HCT116 (cell line): ENCODE measurements around the gene TTC33. TPM values are rescaled to one million over a fixed set of nuclear protein-coding genes. Genes with fewer than 3 reads are reported as not detected.

ENCODE experiments used
- ATAC-seq: fragments of 200-7000 bp; cut with Tn5 transposase; 2 replicates; pipeline ENCODE4 v1.9.1; 2020; ENCODE audit warnings: mild to moderate bottlenecking, moderate library complexity
- BruUV-seq: library from RNA; stranded (reverse); fragments of 400-500 nt; replicated peaks from 2 replicates; lab custom pipeline; 2021; lab: Mats Ljungman, UMichigan
- CTCF ChIA-PET: fragments of 300-600 bp; sonication (Branson Sonifier 250); formaldehyde crosslinking; loops from one replicate; lab custom pipeline; 2021; ENCODE audit warnings: antibody characterized with exemption; lab: Charles Lee
- POLR2A ChIA-PET: fragments of 300-600, 350-600 bp; sonication (Branson Sonifier 250); formaldehyde crosslinking; loops from one replicate; lab custom pipeline; 2021; ENCODE audit warnings: antibody characterized with exemption; lab: Charles Lee
- RAD21 ChIA-PET, 2 experiments: fragments of 300-600 bp; sonication (Branson Sonifier 250); formaldehyde crosslinking; loops; one replicate each; lab custom pipeline; 2023; ENCODE audit warnings: low total read pairs in 2 of 2; ENCODE audit not compliant: uncharacterized antibody in 2 of 2, unreplicated experiment in 2 of 2, low non-redundant PET in 1 of 2; lab: Charles Lee
- DNase-seq: peaks from one replicate; pipeline ENCODE4 v3.0.0-alpha.2; 2010; ENCODE audit warnings: low read depth, low spot score
- H2AFZ ChIP-seq: fragments of 200-600 bp; shearing (Covaris generic), sonication (generic); 2 replicates; pipeline ENCODE4 v1.6.1; 2017; ENCODE audit warnings: low read depth, mixed run types, mixed read lengths, antibody characterized with exemption, low read length; ENCODE audit not compliant: poor library complexity, severe bottlenecking
- H3K27ac ChIP-seq: 2 replicates; pipeline ENCODE4 v1.5.1; 2012; ENCODE audit warnings: low read depth, low read length
- H3K27me3 ChIP-seq: fragments of 200-600 bp; sonication (generic); 2 replicates; pipeline ENCODE4 v1.6.1; 2016; ENCODE audit warnings: mixed run types, low read length, mixed read lengths; ENCODE audit not compliant: insufficient read depth
- H3K36me3 ChIP-seq, 2 experiments: fragments of 200-500 bp in 1 of 2; fragments of 200-600 bp in 1 of 2; sonication (Bioruptor generic) in 1 of 2; sonication (generic) in 1 of 2; 2 replicates each; pipeline versions ENCODE4 v1.5.1 to v1.6.1; 2014 to 2016; ENCODE audit warnings: low read length in 2 of 2, inconsistent platforms in 1 of 2, mixed read lengths in 1 of 2, mixed run types in 1 of 2; ENCODE audit not compliant: insufficient read depth in 2 of 2, control insufficient read depth in 1 of 2
- H3K4me1 ChIP-seq, 2 experiments: fragments of 200-600 bp in 1 of 2; sonication (generic) in 1 of 2; 2 replicates each; pipeline versions ENCODE4 v1.5.1 to v1.6.1; 2012 to 2017; ENCODE audit warnings: low read length in 2 of 2, inconsistent platforms in 1 of 2, mild to moderate bottlenecking in 1 of 2, mixed read lengths in 1 of 2, mixed run types in 1 of 2, moderate library complexity in 1 of 2; ENCODE audit not compliant: insufficient read depth in 2 of 2, control insufficient read depth in 1 of 2
- H3K4me2 ChIP-seq: fragments of 200-600 bp; sonication (generic); 2 replicates; pipeline ENCODE4 v1.6.1; 2017; ENCODE audit warnings: mixed run types, low read length, mixed read lengths
- H3K4me3 ChIP-seq, 2 experiments: fragments of 200-600 bp in 1 of 2; sonication (generic) in 1 of 2; replicated peaks in 1 of 2; 2 replicates each; pipeline ENCODE4 v1.5.1; 2011 to 2016; ENCODE audit warnings: low read length in 2 of 2, control low read depth in 1 of 2, low read depth in 1 of 2, mild to moderate bottlenecking in 1 of 2, mixed read lengths in 1 of 2, mixed run types in 1 of 2
- H3K79me2 ChIP-seq: fragments of 200-600 bp; sonication (generic); 2 replicates; pipeline ENCODE4 v1.6.1; 2017; ENCODE audit warnings: mild to moderate bottlenecking, mixed run types, low read length, moderate library complexity, mixed read lengths; ENCODE audit not compliant: insufficient read depth
- H3K9ac ChIP-seq: fragments of 200-600 bp; sonication (generic); 2 replicates; pipeline ENCODE4 v1.6.1; 2016; ENCODE audit warnings: low read length, mixed read lengths
- H3K9me2 ChIP-seq: fragments of 200-600 bp; sonication (generic), shearing (Covaris generic); 2 replicates; pipeline ENCODE4 v1.6.1; 2017; ENCODE audit warnings: mixed run types, mild to moderate bottlenecking, moderate library complexity; ENCODE audit not compliant: insufficient read depth
- H3K9me3 ChIP-seq, 2 experiments: fragments of 200-500 bp in 1 of 2; fragments of 200-600 bp in 1 of 2; sonication (Bioruptor generic) in 1 of 2; sonication (generic) in 1 of 2; 2 replicates each; pipeline ENCODE4 v1.6.1; 2014 to 2017; ENCODE audit warnings: low read length in 2 of 2, mixed read lengths in 2 of 2, inconsistent platforms in 1 of 2, low read depth in 1 of 2, mild to moderate bottlenecking in 1 of 2, mixed run types in 1 of 2, moderate library complexity in 1 of 2; ENCODE audit not compliant: control insufficient read depth in 1 of 2, insufficient read depth in 1 of 2
- H4K20me1 ChIP-seq: fragments of 200-600 bp; sonication (generic), shearing (Covaris generic); 2 replicates; pipeline ENCODE4 v1.6.1; 2017; ENCODE audit warnings: mixed run types, mild to moderate bottlenecking, moderate library complexity; ENCODE audit not compliant: insufficient read depth
- CEBPB ChIP-seq: IDR thresholded peaks from 2 replicates; pipeline ENCODE4 v1.6.1; 2012; ENCODE audit warnings: low read depth
- FOSL1 ChIP-seq: IDR thresholded peaks from 2 replicates; pipeline ENCODE4 v1.6.1; 2012; ENCODE audit warnings: low read depth
- JUND ChIP-seq: IDR thresholded peaks from 2 replicates; pipeline ENCODE4 v1.6.1; 2012
- POLR2A ChIP-seq: IDR thresholded peaks from 2 replicates; pipeline ENCODE4 v1.7.0; 2011; ENCODE audit warnings: borderline replicate concordance; ENCODE audit not compliant: insufficient read depth, insufficient read length; ENCODE audit errors: extremely low read depth
- SIN3A ChIP-seq: IDR thresholded peaks from 2 replicates; pipeline ENCODE4 v1.6.1; 2012; ENCODE audit warnings: low read depth
- SRF ChIP-seq: IDR thresholded peaks from 2 replicates; pipeline ENCODE4 v1.6.1; 2012; ENCODE audit warnings: low read depth
- TCF7L2 ChIP-seq: IDR thresholded peaks from 2 replicates; pipeline ENCODE4 v1.7.0; 2011; ENCODE audit warnings: borderline replicate concordance, inconsistent platforms; ENCODE audit not compliant: insufficient read depth, insufficient read length; ENCODE audit errors: extremely low read depth
- YY1 ChIP-seq: IDR thresholded peaks from 2 replicates; pipeline ENCODE4 v1.6.1; 2011; ENCODE audit warnings: low read length, low read depth, moderate library complexity, mild to moderate bottlenecking; ENCODE audit not compliant: insufficient replicate concordance; ENCODE audit errors: extremely low read depth
- ZFX ChIP-seq: fragments of 450-650 bp; IDR thresholded peaks from 2 replicates; pipeline ENCODE4 v1.6.1; 2017
- intact Hi-C: fragments of 100-400 bp; cut with micrococcal nuclease; formaldehyde crosslinking; loops from 2 replicates; pipeline ENCODE4 v1.10.0; 2022
- total RNA-seq: library from RNA; stranded (reverse); gene quantifications from one replicate; pipeline ENCODE4 v1.2.1, GENCODE V29; 2021; ENCODE audit not compliant: unreplicated experiment

TTC33 gene
- total RNA-seq, 1 experiment from 2014 or later = 14.5 TPM

DNA sequence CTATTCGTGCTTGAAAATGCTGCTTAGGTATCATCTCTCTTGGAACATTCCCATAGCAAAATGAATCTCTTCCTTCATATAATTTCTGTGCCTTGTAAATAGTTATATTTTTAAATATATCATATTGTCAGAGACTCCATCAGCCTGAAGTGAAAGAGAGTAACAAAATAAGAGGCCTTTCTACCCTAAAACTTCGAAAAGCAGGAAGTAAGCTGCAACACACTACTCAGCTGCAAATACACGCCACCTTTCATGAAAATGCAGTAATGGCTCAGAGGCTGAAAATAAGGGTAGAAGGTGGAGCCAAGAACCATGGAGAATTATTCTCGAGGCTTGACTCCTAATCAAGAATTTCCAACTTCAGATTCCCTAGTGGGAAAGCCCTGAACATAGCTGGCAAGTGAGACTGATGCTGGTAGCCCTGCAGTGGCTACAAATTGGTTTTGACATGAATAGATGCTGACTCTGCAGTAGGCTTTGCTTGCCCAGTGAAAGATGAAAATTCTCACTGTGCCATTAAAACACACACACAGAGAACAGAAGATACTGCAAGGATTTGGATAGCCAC lies 106.2 kb downstream of the TTC33 start:
- no peaks in the 10 kb centered on the region for H4K20me1 ChIP-seq
- H3K27me3 ChIP-seq = no peaks in the 10 kb centered on the region
- no TSS peak for BruUV-seq
- ATAC-seq (no peak), DNase-seq (no peak)
- H3K4me2 ChIP-seq = no peak overlapping the region
- H3K9me3 ChIP-seq = no peaks in the 10 kb centered on the region
- no peak overlapping the region for H3K27ac ChIP-seq
- CTCF ChIA-PET = no interaction called here
- RAD21 ChIA-PET = no interaction called here
- intact Hi-C loops = no loop called here
- no peaks in the 10 kb centered on the region for H3K4me1 ChIP-seq
- no peak overlapping the region for H2AFZ ChIP-seq
- H3K9ac ChIP-seq = no peak overlapping the region
- no peak for TF ChIP-seq TCF7L2
- TF ChIP-seq SIN3A = no peak
- TF ChIP-seq YY1 = no peak
- no peak for TF ChIP-seq POLR2A
- TF ChIP-seq ZFX = no peak
- TF ChIP-seq CEBPB = no peak
- no peaks in the 10 kb centered on the region for H3K9me2 ChIP-seq
- no peak overlapping the region for H3K4me3 ChIP-seq
- H3K36me3 ChIP-seq = no peaks in the 10 kb centered on the region
- POLR2A ChIA-PET = no interaction called here
- no peaks in the 10 kb centered on the region for H3K79me2 ChIP-seq

DNA sequence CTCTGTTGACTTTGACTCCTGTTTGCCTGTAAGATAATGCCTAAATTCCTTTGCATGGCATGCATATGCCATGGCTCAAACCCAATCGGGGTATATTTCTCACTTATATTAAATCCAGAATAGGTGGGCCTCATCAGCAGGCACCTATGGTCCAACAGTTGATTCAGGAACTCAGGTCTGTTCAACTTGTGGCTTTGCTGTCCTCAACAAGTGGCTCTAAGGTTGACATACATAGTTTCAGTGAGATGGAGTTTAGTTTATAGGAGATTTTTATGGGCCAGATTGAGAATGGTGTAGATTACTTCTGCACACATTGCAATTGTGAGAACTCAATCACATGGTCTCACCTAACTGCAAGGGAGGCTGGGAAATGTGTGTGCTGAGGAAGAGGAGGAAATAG lies 107.6 kb downstream of the TTC33 start:
- Histone ChIP-seq H3K27ac (no peak overlapping the region), H2AFZ (no peak overlapping the region), H3K4me2 (no peak overlapping the region), H3K4me1 (no peaks in the 10 kb centered on the region), H4K20me1 (no peaks in the 10 kb centered on the region), H3K36me3 (no peaks in the 10 kb centered on the region), H3K79me2 (no peaks in the 10 kb centered on the region), H3K9ac (no peak overlapping the region), H3K27me3 (no peaks in the 10 kb centered on the region), H3K9me2 (no peaks in the 10 kb centered on the region)
- DNase-seq = no peak
- intact Hi-C loops = no loop called here
- CTCF ChIA-PET = no interaction called here
- TF ChIP-seq JUND (no peak), YY1 (no peak), SRF (no peak), FOSL1 (no peak)
- TF ChIP-seq, all 23 proteins: peak for 0
- Histone ChIP-seq H3K4me3 (no peak overlapping the region), H3K9me3 (no peaks in the 10 kb centered on the region)
- RAD21 ChIA-PET = no interaction called here
- BruUV-seq = no TSS peak
- no peak for ATAC-seq
- POLR2A ChIA-PET = no interaction called here
